GM10266 (cell line): ENCODE measurements around the gene EPS15.
"Not testable (repeated sequence)": the region's sequence is repeated elsewhere in the genome, so short reads cannot be mapped to it uniquely, and the experiment has no call there.

ENCODE experiments used
- DNase-seq: peaks from one replicate; pipeline ENCODE4 v3.0.0; 2012; ENCODE audit errors: extremely low spot score
- TF ChIP-seq, protein P1 (sequence below): IDR thresholded peaks from 2 replicates; pipeline ENCODE4 v1.5.1; 2012; ENCODE audit warnings: mild to moderate bottlenecking, low read depth; ENCODE audit not compliant: control insufficient read depth, insufficient read depth; ENCODE audit errors: missing control alignments

The EPS15 gene

GRCh38 chr1:51519048-51519864, at the start of gene EPS15:
Gene EPS15 (minus strand): TSS chr1:51519266. CDS start chr1:51519231, 35 bp downstream.
- TF ChIP-seq, protein P1, sequence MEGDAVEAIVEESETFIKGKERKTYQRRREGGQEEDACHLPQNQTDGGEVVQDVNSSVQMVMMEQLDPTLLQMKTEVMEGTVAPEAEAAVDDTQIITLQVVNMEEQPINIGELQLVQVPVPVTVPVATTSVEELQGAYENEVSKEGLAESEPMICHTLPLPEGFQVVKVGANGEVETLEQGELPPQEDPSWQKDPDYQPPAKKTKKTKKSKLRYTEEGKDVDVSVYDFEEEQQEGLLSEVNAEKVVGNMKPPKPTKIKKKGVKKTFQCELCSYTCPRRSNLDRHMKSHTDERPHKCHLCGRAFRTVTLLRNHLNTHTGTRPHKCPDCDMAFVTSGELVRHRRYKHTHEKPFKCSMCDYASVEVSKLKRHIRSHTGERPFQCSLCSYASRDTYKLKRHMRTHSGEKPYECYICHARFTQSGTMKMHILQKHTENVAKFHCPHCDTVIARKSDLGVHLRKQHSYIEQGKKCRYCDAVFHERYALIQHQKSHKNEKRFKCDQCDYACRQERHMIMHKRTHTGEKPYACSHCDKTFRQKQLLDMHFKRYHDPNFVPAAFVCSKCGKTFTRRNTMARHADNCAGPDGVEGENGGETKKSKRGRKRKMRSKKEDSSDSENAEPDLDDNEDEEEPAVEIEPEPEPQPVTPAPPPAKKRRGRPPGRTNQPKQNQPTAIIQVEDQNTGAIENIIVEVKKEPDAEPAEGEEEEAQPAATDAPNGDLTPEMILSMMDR: peak; percentile 4
- peak; percentile 96 for DNase-seq

DNA sequence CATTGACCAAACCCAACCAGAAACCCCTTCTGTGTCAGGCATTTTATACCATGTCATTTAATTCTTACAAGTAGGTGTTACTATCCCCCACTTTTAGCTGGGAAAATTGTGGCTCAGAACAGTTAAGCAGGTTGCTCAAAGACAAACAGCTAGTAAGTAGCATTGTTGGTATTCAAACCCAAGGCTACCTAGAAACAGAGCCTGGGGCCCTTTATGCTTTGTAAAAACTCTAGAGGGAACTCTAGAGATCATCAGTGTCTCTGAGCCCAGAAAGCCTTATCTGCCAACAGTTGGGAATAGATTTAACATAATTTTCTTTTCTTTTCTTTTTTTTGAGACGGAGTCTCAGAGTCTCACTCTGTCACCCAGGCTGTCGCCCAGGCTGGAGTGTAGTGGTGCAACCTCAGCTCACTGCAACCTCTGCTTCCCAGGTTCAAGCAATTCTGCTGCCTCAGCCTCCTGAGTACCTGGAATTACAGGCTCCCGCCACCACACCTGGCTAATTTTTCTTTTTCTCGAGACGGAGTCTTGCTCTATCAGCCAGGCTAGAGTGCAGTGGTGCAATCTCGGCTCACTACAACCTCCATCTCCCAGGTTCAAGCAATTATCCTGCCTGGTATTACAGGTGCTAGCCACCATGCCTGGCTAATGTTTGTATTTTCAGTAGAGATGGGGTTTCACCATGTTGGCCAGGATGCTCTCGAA, 49.3 kb upstream of the EPS15 start:
- DNase-seq: no peak

GRCh38 chr1:51567653-51568052, 48.6 kb upstream of the EPS15 start:
- DNase-seq: no peak
- TF ChIP-seq, protein P1: no peak

More for the DNA sequence above, 49.3 kb upstream of the EPS15 start:
- TF ChIP-seq, protein P1: no peak

- TF ChIP-seq, protein P1: no peak
- no peak for DNase-seq
Observed at GRCh38 chr1:51566260-51566659, 47.2 kb upstream of the EPS15 start.

DNA sequence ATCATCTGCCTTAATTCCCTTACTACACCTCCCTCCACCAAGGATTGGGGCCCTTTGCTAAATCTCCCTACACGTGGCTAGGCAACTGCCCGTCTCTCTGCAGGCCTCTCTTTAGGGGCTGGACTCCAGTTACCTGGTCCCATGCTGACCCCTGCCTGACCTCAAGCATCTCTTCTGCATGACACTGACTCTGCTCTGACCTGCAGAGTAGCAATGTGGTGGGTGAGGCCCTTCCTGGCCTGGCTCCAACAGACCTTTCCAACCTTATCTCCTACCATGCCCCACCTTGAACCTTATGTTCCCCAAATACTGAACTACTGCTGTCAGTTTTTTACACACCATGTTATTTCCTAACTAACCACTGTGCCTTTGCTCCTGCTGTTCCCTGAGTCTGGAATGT, 45.9 kb upstream of the EPS15 start:
- DNase-seq: no peak

DNA sequence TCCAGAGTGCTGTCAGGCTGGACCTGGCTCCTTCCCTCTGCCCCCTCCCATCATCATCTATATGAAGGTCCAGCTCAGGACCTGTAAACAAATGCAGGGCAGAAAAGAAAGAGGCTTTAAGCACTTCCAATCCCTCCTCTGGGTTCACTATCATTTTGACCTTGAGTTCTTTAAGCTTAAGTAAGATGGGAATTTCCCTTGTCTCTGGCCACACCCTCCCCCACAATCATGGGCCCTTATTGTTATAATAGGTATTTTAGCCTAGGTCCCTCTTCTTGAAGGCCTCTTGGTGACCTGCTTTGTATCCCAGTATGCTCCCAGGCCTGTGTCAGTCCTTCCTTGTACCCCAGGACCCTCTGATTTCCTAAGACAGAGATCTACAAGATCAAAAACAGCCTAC, 45.1 kb upstream of the EPS15 start:
- DNase-seq: peak; percentile 49
- TF ChIP-seq, protein P1: no peak

More for the DNA sequence above, 45.9 kb upstream of the EPS15 start:
- TF ChIP-seq, protein P1: no peak

DNA sequence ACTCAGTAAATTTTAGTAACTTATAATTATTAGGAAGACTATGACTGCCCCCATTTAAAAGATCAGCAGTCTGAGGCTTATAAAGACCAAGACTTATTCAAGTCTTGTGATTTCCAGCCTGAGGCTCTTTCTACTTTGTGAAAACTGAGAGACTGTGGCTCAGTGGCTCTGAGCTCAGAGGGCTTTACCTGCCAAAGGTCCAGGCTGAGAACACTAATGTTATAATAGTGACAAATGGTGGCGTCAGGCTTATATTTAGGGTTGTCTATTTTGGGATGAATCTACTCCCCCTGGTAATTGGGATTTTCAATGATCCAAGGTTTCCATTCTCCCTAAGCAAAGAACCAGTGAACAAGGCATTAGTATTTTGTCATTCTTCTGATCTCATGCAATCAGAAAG, 42.6 kb upstream of the EPS15 start:
- no peak for DNase-seq
- TF ChIP-seq, protein P1: no peak

GRCh38 chr1:51560895-51561294, 41.8 kb upstream of the EPS15 start:
- DNase-seq: not testable (repeated sequence)
